H9 (cell line): ENCODE results near the gene IPO11. TPM values are rescaled to one million over a fixed set of nuclear protein-coding genes. Genes with fewer than 3 reads are reported as not detected.

Experiments
- DNase-seq: peaks from one replicate; pipeline ENCODE4 v3.0.0-alpha.2; 2017
- H2AFZ ChIP-seq: one replicate; pipeline ENCODE4 v1.6.1; 2013; ENCODE audit warnings: mild to moderate bottlenecking, low read length, control low read depth, moderate library complexity
- H2AK5ac ChIP-seq: 2 replicates; pipeline ENCODE4 v1.6.1; 2013; ENCODE audit warnings: low read length, control low read depth, mixed read lengths; ENCODE audit not compliant: insufficient read length
- H2BK120ac ChIP-seq: one replicate; pipeline ENCODE4 v1.6.1; 2013; ENCODE audit warnings: low read depth, mild to moderate bottlenecking, low read length, control low read depth, inconsistent platforms; ENCODE audit not compliant: poor library complexity, severe bottlenecking
- H2BK12ac ChIP-seq: 2 replicates; pipeline ENCODE4 v1.6.1; 2013; ENCODE audit warnings: low read length, control low read depth, mixed read lengths, low read depth; ENCODE audit not compliant: insufficient read length
- H2BK15ac ChIP-seq: 2 replicates; pipeline ENCODE4 v1.6.1; 2013; ENCODE audit warnings: low read depth, low read length, control low read depth
- H2BK20ac ChIP-seq: one replicate; pipeline ENCODE4 v1.6.1; 2013; ENCODE audit warnings: low read depth, mild to moderate bottlenecking, low read length, control low read depth, inconsistent platforms; ENCODE audit not compliant: poor library complexity, severe bottlenecking
- H2BK5ac ChIP-seq: 2 replicates; pipeline ENCODE4 v1.6.1; 2013; ENCODE audit warnings: low read length, control low read depth, mixed read lengths; ENCODE audit not compliant: insufficient read length
- H3K14ac ChIP-seq: 2 replicates; pipeline ENCODE4 v1.6.1; 2013; ENCODE audit warnings: low read length, control low read depth; ENCODE audit not compliant: insufficient read depth
- H3K18ac ChIP-seq: 2 replicates; pipeline ENCODE4 v1.6.1; 2013; ENCODE audit warnings: low read depth, mild to moderate bottlenecking, mixed read lengths, low read length, control low read depth; ENCODE audit not compliant: insufficient read length
- H3K23ac ChIP-seq: 2 replicates; pipeline ENCODE4 v1.6.1; 2013; ENCODE audit warnings: low read length, control low read depth, mixed read lengths, low read depth; ENCODE audit not compliant: insufficient read length
- H3K23me2 ChIP-seq: 2 replicates; pipeline ENCODE4 v1.6.1; 2013; ENCODE audit warnings: low read depth, mild to moderate bottlenecking, mixed read lengths, low read length, control low read depth; ENCODE audit not compliant: insufficient read length, poor library complexity, severe bottlenecking
- H3K27ac ChIP-seq: 2 replicates; pipeline ENCODE4 v1.5.1; 2013; ENCODE audit warnings: low read length, control low read depth, mixed read lengths, low read depth; ENCODE audit not compliant: insufficient read length
- H3K27me3 ChIP-seq: 2 replicates; pipeline ENCODE4 v1.6.1; 2013; ENCODE audit warnings: low read length, control low read depth, inconsistent platforms; ENCODE audit not compliant: insufficient read depth
- H3K4ac ChIP-seq: 2 replicates; pipeline ENCODE4 v1.6.1; 2013; ENCODE audit warnings: low read depth, mild to moderate bottlenecking, control low read depth, inconsistent platforms, low read length, moderate library complexity
- H3K4me1 ChIP-seq: 2 replicates; pipeline ENCODE4 v1.6.1; 2013; ENCODE audit warnings: low read length, control low read depth, inconsistent platforms; ENCODE audit not compliant: insufficient read depth
- H3K4me2 ChIP-seq: 2 replicates; pipeline ENCODE4 v1.6.1; 2013; ENCODE audit warnings: low read length, control low read depth, mixed read lengths; ENCODE audit not compliant: insufficient read length, insufficient read depth
- H3K56ac ChIP-seq: 2 replicates; pipeline ENCODE4 v1.6.1; 2013; ENCODE audit warnings: low read depth, mild to moderate bottlenecking, mixed read lengths, low read length, control low read depth; ENCODE audit not compliant: insufficient read length
- H3K79me1 ChIP-seq: 2 replicates; pipeline ENCODE4 v1.6.1; 2013; ENCODE audit warnings: low read depth, mild to moderate bottlenecking, moderate library complexity, low read length, control low read depth, inconsistent platforms; ENCODE audit not compliant: insufficient read depth, poor library complexity, severe bottlenecking
- H3K79me2 ChIP-seq: 2 replicates; pipeline ENCODE4 v1.6.1; 2013; ENCODE audit warnings: low read length, control low read depth, inconsistent platforms; ENCODE audit not compliant: insufficient read depth
- H3K9ac ChIP-seq: 2 replicates; pipeline ENCODE4 v1.6.1; 2013; ENCODE audit warnings: low read length, control low read depth, mixed read lengths; ENCODE audit not compliant: insufficient read length; ENCODE audit errors: extremely low read depth
- H3K9me3 ChIP-seq: one replicate; pipeline ENCODE4 v1.6.1; 2013; ENCODE audit warnings: low read depth, low read length, inconsistent platforms; ENCODE audit not compliant: control insufficient read depth
- H3T11ph ChIP-seq: one replicate; pipeline ENCODE4 v1.6.1; 2013; ENCODE audit warnings: mild to moderate bottlenecking, low read length, control low read depth, inconsistent platforms
- H4K20me1 ChIP-seq: one replicate; pipeline ENCODE4 v1.6.1; 2013; ENCODE audit not compliant: control insufficient read depth, insufficient read length, insufficient read depth
- H4K5ac ChIP-seq: 2 replicates; pipeline ENCODE4 v1.6.1; 2013; ENCODE audit warnings: low read depth, mild to moderate bottlenecking, mixed read lengths, low read length, control low read depth; ENCODE audit not compliant: insufficient read length
- H4K8ac ChIP-seq: replicated peaks from 2 replicates; pipeline ENCODE4 v1.6.1; 2013; ENCODE audit warnings: low read length, control low read depth, mixed read lengths, low read depth; ENCODE audit not compliant: insufficient read length
- H4K91ac ChIP-seq: 2 replicates; pipeline ENCODE4 v1.6.1; 2013; ENCODE audit warnings: low read depth, mild to moderate bottlenecking, moderate library complexity, mixed read lengths, low read length, control low read depth; ENCODE audit not compliant: insufficient read length
- H3K27ac Mint-ChIP-seq, 3 experiments: 2 replicates in 2 of 3; 3 replicates in 1 of 3; pipeline ENCODE4 v1.8.0; 2020 to 2021; ENCODE audit warnings: mixed read lengths in 3 of 3, mild to moderate bottlenecking in 1 of 3, moderate library complexity in 1 of 3
- H3K27me3 Mint-ChIP-seq: 2 replicates; pipeline ENCODE4 v1.8.0; 2021; ENCODE audit warnings: low read depth, mild to moderate bottlenecking, moderate library complexity, mixed read lengths
- H3K36me3 Mint-ChIP-seq, 3 experiments: 2 replicates in 2 of 3; 3 replicates in 1 of 3; pipeline ENCODE4 v1.8.0; 2020 to 2021; ENCODE audit warnings: low read depth in 3 of 3, mixed read lengths in 3 of 3; ENCODE audit not compliant: insufficient read depth in 1 of 3
- H3K4me1 Mint-ChIP-seq, 2 experiments: 2 replicates each; pipeline ENCODE4 v1.8.0; 2020; ENCODE audit warnings: mixed read lengths in 2 of 2
- H3K4me3 Mint-ChIP-seq, 2 experiments: 2 replicates in 1 of 2; 3 replicates in 1 of 2; pipeline ENCODE4 v1.8.0; 2020 to 2021; ENCODE audit warnings: mild to moderate bottlenecking in 2 of 2, mixed read lengths in 2 of 2, moderate library complexity in 1 of 2
- H3K9me3 Mint-ChIP-seq, 2 experiments: 2 replicates in 1 of 2; 3 replicates in 1 of 2; pipeline ENCODE4 v1.8.0; 2020; ENCODE audit warnings: mild to moderate bottlenecking in 2 of 2, mixed read lengths in 2 of 2, moderate library complexity in 1 of 2
- CTCF ChIP-seq: fragments of 200-600 bp; sonication (generic); conservative IDR thresholded peaks from 3 replicates; pipeline ENCODE4 v1.8.0; 2021; ENCODE audit warnings: antibody characterized with exemption, mild to moderate bottlenecking
- WGBS: extraction: QIAGEN DNeasy Blood & Tissue Kit; methylation state at CpG from one replicate; pipeline ENCODE4 v1.1.7; 2013; ENCODE audit warnings: missing lambda C conversion rate, low lambda C conversion rate, mixed read lengths; ENCODE audit not compliant: insufficient read length; ENCODE audit errors: extremely low coverage; 5-methylcytosine and 5-hydroxymethylcytosine counted together
- total RNA-seq: library from RNA; stranded (reverse); gene quantifications from 2 replicates; pipeline ENCODE4 v1.2.1, GENCODE V29; 2021

Gene IPO11
- total RNA-seq, 1 experiment from 2014 or later, result 63.0 TPM

GRCh38 chr5:62494772-62495171 lies 82.2 kb downstream of the IPO11 start:
- Mint-ChIP-seq H3K27me3 (no peaks in the 10 kb centered on the region), H3K4me3 (no peak overlapping the region), H3K9me3 (no peaks in the 10 kb centered on the region), H3K36me3 (peaks cover 1 to 26% (median 17%) of the 10 kb centered on the region in 3 experiments; a peak in 6 of 7 replicates), H3K27ac (peak overlapping the region in 1 of 3 experiments; percentile 44; a peak in 2 of 7 replicates), H3K4me1 (peaks cover 4 to 8% of the 10 kb centered on the region in 2 experiments; a peak in 2 of 4 replicates)
- no peak overlapping the region for H2BK120ac ChIP-seq
- no peaks in the 10 kb centered on the region for H3K79me2 ChIP-seq
- H4K8ac ChIP-seq, result no peak overlapping the region
- no peaks in the 10 kb centered on the region for H3K79me1 ChIP-seq
- no peak overlapping the region for H2AK5ac ChIP-seq
- H3K27me3 ChIP-seq, result no peaks in the 10 kb centered on the region
- H3K9me3 ChIP-seq, result no peaks in the 10 kb centered on the region
- no peaks in the 10 kb centered on the region for H3K23me2 ChIP-seq
- no peak overlapping the region for H3K56ac ChIP-seq
- H2AFZ ChIP-seq, result no peak overlapping the region
- H3K4me1 ChIP-seq, result no peaks in the 10 kb centered on the region; the same call in 1 of the 2 replicates
- H4K20me1 ChIP-seq, result no peaks in the 10 kb centered on the region
- no peak overlapping the region for H3K9ac ChIP-seq
- no peak overlapping the region for H3K23ac ChIP-seq
- no peak overlapping the region for H2BK20ac ChIP-seq
- no peak overlapping the region for H2BK15ac ChIP-seq
- no peak overlapping the region for H3K18ac ChIP-seq
- no peak overlapping the region for H2BK12ac ChIP-seq
- no peak overlapping the region for H3K14ac ChIP-seq
- no peak overlapping the region for H2BK5ac ChIP-seq
- TF ChIP-seq CTCF, result no peak
- H3K4me2 ChIP-seq, result no peak overlapping the region
- no peak for DNase-seq
- WGBS, result no CpG with 5 or more reads among the region's 1 CpG
- no peak overlapping the region for H3T11ph ChIP-seq
- H4K5ac ChIP-seq, result no peak overlapping the region
- no peak overlapping the region for H3K4ac ChIP-seq
- H4K91ac ChIP-seq, result no peak overlapping the region
- no peak overlapping the region for H3K27ac ChIP-seq
